Measurements from ENCODE around the gene KNDC1.

Gene KNDC1

GRCh38 chr10:133185421-133185820 is 25.4 kb downstream of the KNDC1 start:
- H3K27me3 ChIP-seq (replicated peaks; ENCODE audit: control insufficient read depth, insufficient read depth, low read length), result no peaks in the 10 kb centered on the region
- H3K36me3 ChIP-seq (ENCODE audit: control insufficient read depth, insufficient read depth, low read length), result no peaks in the 10 kb centered on the region
- H3K4me3 ChIP-seq (replicated peaks; ENCODE audit: low read depth, low read length), result no peak overlapping the region
- TF ChIP-seq CTCF (IDR thresholded peaks at IDR 0.05; ENCODE audit: insufficient read depth, low read length, poor library complexity, severe bottlenecking), result no peak
- DNase-seq (ENCODE audit: extremely low read depth, insufficient read length), result no peak

GRCh38 chr10:133185916-133186315 is 25.9 kb downstream of the KNDC1 start:
- no peak for TF ChIP-seq CTCF (IDR thresholded peaks at IDR 0.05; ENCODE audit: insufficient read depth, low read length, poor library complexity, severe bottlenecking)
- DNase-seq (ENCODE audit: extremely low read depth, insufficient read length), result no peak
- H3K27me3 ChIP-seq (replicated peaks; ENCODE audit: control insufficient read depth, insufficient read depth, low read length), result no peaks in the 10 kb centered on the region
- no peaks in the 10 kb centered on the region for H3K36me3 ChIP-seq (ENCODE audit: control insufficient read depth, insufficient read depth, low read length)
- H3K4me3 ChIP-seq (replicated peaks; ENCODE audit: low read depth, low read length), result no peak overlapping the region

GRCh38 chr10:133186416-133187090 is 26.5 kb downstream of the KNDC1 start:
- TF ChIP-seq CTCF (IDR thresholded peaks at IDR 0.05; ENCODE audit: insufficient read depth, low read length, poor library complexity, severe bottlenecking), result no peak
- H3K4me3 ChIP-seq (replicated peaks; ENCODE audit: low read depth, low read length), result no peak overlapping the region
- no peaks in the 10 kb centered on the region for H3K36me3 ChIP-seq (ENCODE audit: control insufficient read depth, insufficient read depth, low read length)
- DNase-seq (ENCODE audit: extremely low read depth, insufficient read length), result no peak
- H3K27me3 ChIP-seq (replicated peaks; ENCODE audit: control insufficient read depth, insufficient read depth, low read length), result no peaks in the 10 kb centered on the region

GRCh38 chr10:133187091-133187905 is 27.3 kb downstream of the KNDC1 start:
- no peaks in the 10 kb centered on the region for H3K27me3 ChIP-seq (replicated peaks; ENCODE audit: control insufficient read depth, insufficient read depth, low read length)
- DNase-seq (ENCODE audit: extremely low read depth, insufficient read length), result no peak

GRCh38 chr10:133187906-133188681 is 28.1 kb downstream of the KNDC1 start:
- Histone ChIP-seq H3K36me3 (ENCODE audit: control insufficient read depth, insufficient read depth, low read length) (no peaks in the 10 kb centered on the region), H3K27me3 (replicated peaks; ENCODE audit: control insufficient read depth, insufficient read depth, low read length) (no peaks in the 10 kb centered on the region), H3K4me3 (replicated peaks; ENCODE audit: low read depth, low read length) (no peak overlapping the region)
- no peak for DNase-seq (ENCODE audit: extremely low read depth, insufficient read length)
- no peak for TF ChIP-seq CTCF (IDR thresholded peaks at IDR 0.05; ENCODE audit: insufficient read depth, low read length, poor library complexity, severe bottlenecking)

More at GRCh38 chr10:133187091-133187905, 27.3 kb downstream of the KNDC1 start:
- Histone ChIP-seq H3K36me3 (ENCODE audit: control insufficient read depth, insufficient read depth, low read length) (no peaks in the 10 kb centered on the region), H3K4me3 (replicated peaks; ENCODE audit: low read depth, low read length) (no peak overlapping the region)
- TF ChIP-seq CTCF (IDR thresholded peaks at IDR 0.05; ENCODE audit: insufficient read depth, low read length, poor library complexity, severe bottlenecking), result no peak
